ENCODE data around the gene KRT28. TPM values are rescaled to one million over a fixed set of nuclear protein-coding genes. Genes with fewer than 3 reads are reported as not detected.
A peak's percentile ranks its signal among the peaks of the same experiment; 100 is the strongest.

The KRT28 gene
- total and polyA plus RNA-seq, 2 experiments from 2014 or later = not detected

- H3K4me3 Mint-ChIP-seq = no peak overlapping the region
- Histone ChIP-seq H2AFZ (peak overlapping the region; percentile 28; the same call in 1 of the 2 replicates), H3F3A (replicated peaks; ENCODE audit: low read depth) (no peaks in the 10 kb centered on the region), H3K4me3 (no peak overlapping the region), H3K27ac (ENCODE audit: low read depth) (no peak overlapping the region), H4K20me1 (replicated peaks; ENCODE audit: insufficient read depth) (no peaks in the 10 kb centered on the region), H3K4me1 (ENCODE audit: insufficient read depth) (no peaks in the 10 kb centered on the region), H3K36me3 (ENCODE audit: insufficient read depth) (no peaks in the 10 kb centered on the region), H3K79me2 (replicated peaks; ENCODE audit: insufficient read depth) (no peaks in the 10 kb centered on the region), H3K27me3 (ENCODE audit: insufficient read depth) (0 out of 2 replicates have a peak, but pooled peaks cover 3% of the 10 kb centered on the region), H3K9me2 (ENCODE audit: insufficient read depth) (no peaks in the 10 kb centered on the region), H3K4me2 (no peak overlapping the region)
- TF ChIP-seq ETS1 (IDR thresholded peaks at IDR 0.05) (no peak), POLR2AphosphoS5 (IDR thresholded peaks at IDR 0.05; ENCODE audit: low read depth) (no peak), CTCF (conservative IDR thresholded peaks at IDR 0.05; ENCODE audit: low read depth in 2 of 2) (peak in 1 of 2 experiments; percentile 29; a peak in 2 of 4 replicates)
- H3K27me3 Mint-ChIP-seq (ENCODE audit: insufficient read depth, low read depth, poor library complexity) = peaks cover 5% of the 10 kb centered on the region
- H3K9me3 Mint-ChIP-seq = no peaks in the 10 kb centered on the region
- peak; percentile 84 for ATAC-seq
- H3K36me3 Mint-ChIP-seq (ENCODE audit: low read depth) = no peaks in the 10 kb centered on the region
- peak; percentile 37 for DNase-seq (ENCODE audit: low spot score)
- H3K4me1 Mint-ChIP-seq = peaks cover 3% of the 10 kb centered on the region; the same call in 1 of the 3 replicates
- H3K27ac Mint-ChIP-seq = no peak overlapping the region
These were observed 2.9 kb downstream of the KRT28 start for GRCh38 chr17:40796846-40797245.

- Histone ChIP-seq H3F3A (replicated peaks; ENCODE audit: low read depth) (no peaks in the 10 kb centered on the region), H3K79me2 (replicated peaks; ENCODE audit: insufficient read depth) (no peaks in the 10 kb centered on the region), H3K36me3 (ENCODE audit: insufficient read depth) (no peaks in the 10 kb centered on the region), H4K20me1 (replicated peaks; ENCODE audit: insufficient read depth) (no peaks in the 10 kb centered on the region), H3K27ac (ENCODE audit: low read depth) (no peak overlapping the region), H2AFZ (no peak overlapping the region), H3K9me2 (ENCODE audit: insufficient read depth) (no peaks in the 10 kb centered on the region), H3K4me2 (no peak overlapping the region), H3K4me1 (ENCODE audit: insufficient read depth) (no peaks in the 10 kb centered on the region), H3K4me3 (no peak overlapping the region), H3K27me3 (ENCODE audit: insufficient read depth) (no peaks in the 10 kb centered on the region)
- ATAC-seq (no peak), DNase-seq (ENCODE audit: low spot score) (no peak)
- H3K27ac Mint-ChIP-seq = no peak overlapping the region
- H3K4me1 Mint-ChIP-seq = peaks cover 3% of the 10 kb centered on the region; the same call in 1 of the 3 replicates
- no peaks in the 10 kb centered on the region for H3K36me3 Mint-ChIP-seq (ENCODE audit: low read depth)
- peaks cover 5% of the 10 kb centered on the region for H3K27me3 Mint-ChIP-seq (ENCODE audit: insufficient read depth, low read depth, poor library complexity)
- H3K4me3 Mint-ChIP-seq = no peak overlapping the region
- no peaks in the 10 kb centered on the region for H3K9me3 Mint-ChIP-seq
- no peak for TF ChIP-seq ZNF331 (CRISPR knock-in tag; IDR thresholded peaks at IDR 0.05; ENCODE audit: low read depth)
- no peak for TF ChIP-seq ETS1 (IDR thresholded peaks at IDR 0.05)
- TF ChIP-seq ZNF114 (CRISPR knock-in tag; IDR thresholded peaks at IDR 0.05) = no peak
- TF ChIP-seq POLR2AphosphoS5 (IDR thresholded peaks at IDR 0.05; ENCODE audit: low read depth) = no peak
- no peak for TF ChIP-seq REST (IDR thresholded peaks at IDR 0.05; ENCODE audit: unreplicated experiment)
- TF ChIP-seq CTCF (conservative IDR thresholded peaks at IDR 0.05; ENCODE audit: low read depth in 2 of 2) = no peak
These were observed 4.6 kb downstream of the KRT28 start for GRCh38 chr17:40795019-40795667.

Measured in GM23338 (cell line).